A673 (cell line): ENCODE measurements around the gene ZNF277. TPM values are rescaled to one million over a fixed set of nuclear protein-coding genes. Genes with fewer than 3 reads are reported as not detected.

Experiments
- BruUV-seq: library from RNA; stranded (reverse); fragments of 400-500 nt; replicated peaks from 2 replicates; lab custom pipeline; 2021; lab: Mats Ljungman, UMichigan
- CTCF ChIA-PET: fragments of 300-600 bp; sonication (Branson Sonifier 250); formaldehyde crosslinking; loops from one replicate; lab custom pipeline; 2022; ENCODE audit warnings: antibody characterized with exemption; lab: Charles Lee
- POLR2A ChIA-PET: fragments of 300-600 bp; sonication (Branson Sonifier 250); formaldehyde crosslinking; loops from one replicate; lab custom pipeline; 2022; ENCODE audit warnings: antibody characterized with exemption; ENCODE audit not compliant: low non-redundant PET; lab: Charles Lee
- DNase-seq: peaks from one replicate; pipeline ENCODE4 v3.0.0-alpha.2; 2015; ENCODE audit warnings: low spot score
- H3K27ac ChIP-seq: fragments of 200-600 bp; sonication (generic); 2 replicates; pipeline ENCODE4 v1.5.1; 2016; ENCODE audit warnings: mixed run types, low read depth, mild to moderate bottlenecking, mixed read lengths, antibody characterized with exemption, low read length; ENCODE audit not compliant: poor library complexity, severe bottlenecking
- H3K27me3 ChIP-seq: fragments of 200-600 bp; sonication (generic); replicated peaks from 2 replicates; pipeline ENCODE4 v1.6.1; 2017; ENCODE audit warnings: mixed run types, low read depth, mild to moderate bottlenecking, mixed read lengths, antibody characterized with exemption, low read length; ENCODE audit not compliant: insufficient read depth, poor library complexity
- H3K36me3 ChIP-seq: fragments of 200-600 bp; sonication (generic); 2 replicates; pipeline ENCODE4 v1.6.1; 2016; ENCODE audit warnings: mixed run types, mild to moderate bottlenecking, mixed read lengths, antibody characterized with exemption, low read length; ENCODE audit not compliant: insufficient read depth, poor library complexity, severe bottlenecking
- H3K4me1 ChIP-seq: fragments of 200-600 bp; sonication (generic); 2 replicates; pipeline ENCODE4 v1.6.1; 2017; ENCODE audit warnings: mixed run types, mild to moderate bottlenecking, mixed read lengths, antibody characterized with exemption, low read length; ENCODE audit not compliant: insufficient read depth, poor library complexity, severe bottlenecking
- H3K4me3 ChIP-seq: fragments of 200-600 bp; sonication (generic); 2 replicates; pipeline ENCODE4 v1.5.1; 2016; ENCODE audit warnings: low read depth, mixed run types, mild to moderate bottlenecking, mixed read lengths, low read length; ENCODE audit not compliant: poor library complexity, severe bottlenecking
- H3K9me3 ChIP-seq: fragments of 200-600 bp; sonication (generic); 2 replicates; pipeline ENCODE4 v1.6.1; 2016; ENCODE audit warnings: mixed run types, low read depth, mild to moderate bottlenecking, mixed read lengths, antibody characterized with exemption, low read length; ENCODE audit not compliant: poor library complexity, severe bottlenecking
- CTCF ChIP-seq: fragments of 300-800, 200-600 bp; sonication (generic); conservative IDR thresholded peaks from 2 replicates; pipeline ENCODE4 v1.5.1; 2017; ENCODE audit warnings: low read depth, mild to moderate bottlenecking, antibody characterized with exemption, low read length, moderate library complexity, mixed read lengths
- EZH2 ChIP-seq: fragments of 200-600 bp; sonication (generic); IDR thresholded peaks from 2 replicates; pipeline ENCODE4 v1.6.1; 2017; ENCODE audit warnings: borderline replicate concordance, low read depth, mild to moderate bottlenecking, mixed read lengths, antibody characterized with exemption, low read length; ENCODE audit not compliant: poor library complexity, severe bottlenecking
- intact Hi-C: fragments of 100-400 bp; cut with micrococcal nuclease; formaldehyde crosslinking; loops from one replicate; pipeline ENCODE4 v1.10.0; 2022; ENCODE audit not compliant: unreplicated experiment
- total RNA-seq: library from RNA; stranded (reverse); gene quantifications from 2 replicates; pipeline ENCODE4 v1.2.3, GENCODE V29; 2021

The ZNF277 gene
- total RNA-seq, 1 experiment from 2014 or later, result 17.7 TPM

- intact Hi-C loops, result no loop called here
- no peak overlapping the region for H3K4me3 ChIP-seq
- H3K27me3 ChIP-seq, result no peaks in the 10 kb centered on the region
- TF ChIP-seq CTCF (no peak), EZH2 (no peak)
- POLR2A ChIA-PET, result no interaction called here
- CTCF ChIA-PET, result no interaction called here
- no TSS peak for BruUV-seq
- no peaks in the 10 kb centered on the region for H3K36me3 ChIP-seq
- H3K9me3 ChIP-seq, result no peaks in the 10 kb centered on the region
- no peaks in the 10 kb centered on the region for H3K4me1 ChIP-seq
- no peak overlapping the region for H3K27ac ChIP-seq
- no peak for DNase-seq
These were observed 4.9 kb downstream of the ZNF277 start for GRCh38 chr7:112211348-112211907.

DNA sequence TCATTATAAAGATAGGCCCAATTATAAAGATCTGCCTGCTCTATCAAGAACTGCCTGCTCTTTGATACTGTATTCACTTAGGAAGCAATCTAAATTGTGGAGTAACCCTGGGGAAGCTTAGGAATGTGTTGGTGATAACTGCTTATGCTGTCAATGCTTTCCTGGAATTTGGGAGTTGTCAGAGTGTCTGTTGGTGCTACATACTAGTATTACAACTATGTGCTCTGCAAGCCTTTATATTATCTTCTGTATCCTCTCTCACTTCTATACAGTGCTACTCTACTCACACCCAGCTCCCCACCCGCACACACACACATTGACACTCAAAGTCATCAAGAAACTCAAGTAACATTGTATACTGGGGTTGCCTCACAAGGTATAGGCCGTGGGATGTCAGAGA lies 6.1 kb downstream of the ZNF277 start:
- no peak for DNase-seq
- H3K36me3 ChIP-seq, result no peaks in the 10 kb centered on the region
- TF ChIP-seq CTCF (no peak), EZH2 (no peak)
- no peaks in the 10 kb centered on the region for H3K4me1 ChIP-seq
- no peak overlapping the region for H3K4me3 ChIP-seq
- intact Hi-C loops, result no loop called here
- no peak overlapping the region for H3K27ac ChIP-seq
- POLR2A ChIA-PET, result no interaction called here
- no TSS peak for BruUV-seq
- CTCF ChIA-PET, result no interaction called here
- H3K9me3 ChIP-seq, result no peaks in the 10 kb centered on the region
- no peaks in the 10 kb centered on the region for H3K27me3 ChIP-seq

- Histone ChIP-seq H3K27ac (no peak overlapping the region), H3K27me3 (no peaks in the 10 kb centered on the region), H3K4me1 (no peaks in the 10 kb centered on the region), H3K36me3 (no peaks in the 10 kb centered on the region), H3K4me3 (no peak overlapping the region), H3K9me3 (no peaks in the 10 kb centered on the region)
- DNase-seq, result no peak
- CTCF ChIA-PET, result no interaction called here
- POLR2A ChIA-PET, result no interaction called here
- BruUV-seq, result no TSS peak
- TF ChIP-seq EZH2 (no peak), CTCF (no peak)
- intact Hi-C loops, result no loop called here
These were observed 7.2 kb downstream of the ZNF277 start for GRCh38 chr7:112213735-112214134.
